ENCODE results near the gene INKA1. TPM values are rescaled to one million over a fixed set of nuclear protein-coding genes. Genes with fewer than 3 reads are reported as not detected.

INKA1 gene
- total RNA-seq, 4 donors from 2014 or later: 1.4 to 1.5 TPM; not detected in 2

DNA sequence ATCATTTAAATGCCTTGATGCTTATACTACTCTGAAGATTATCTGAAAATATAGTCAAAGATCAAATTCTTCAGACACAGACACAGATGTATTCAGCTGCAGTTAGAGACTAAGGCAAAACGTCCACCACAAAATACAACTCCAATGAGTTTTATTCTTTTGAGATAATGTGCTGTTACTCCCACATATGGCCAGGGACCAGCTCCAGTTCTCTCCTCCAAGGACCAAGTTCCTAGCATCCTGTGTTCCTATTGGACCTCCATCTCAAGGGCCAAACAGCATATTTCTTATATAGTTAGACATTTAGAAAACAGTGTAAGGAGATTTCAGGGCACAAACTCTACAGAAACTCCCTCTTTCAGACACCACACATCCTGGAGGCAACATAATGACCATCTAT, 43.8 kb upstream of the INKA1 start:
- no peak overlapping the region for H3K4me3 ChIP-seq
- WGBS, 2 donors (ENCODE audit: low coverage in 1 of 2): 54 to 86% methylated on average over 1 of the region's 1 CpG
- no peak for DNase-seq
- in situ Hi-C loops (cut with MboI; ENCODE audit: low pct_ligation_motif_present in 1 of 4, low pct_unique_long_range_greater_than_20kb in 1 of 4, low sequenced_read_pairs in 3 of 4) (no loop called here), intact Hi-C loops (cut with DNase I; ENCODE audit: low total_unique reads) (no loop called here)
- peaks cover 0 to 3% (median 0%) of the 10 kb centered on the region in 4 donors for H3K4me1 ChIP-seq
- no peaks in the 10 kb centered on the region for H3K27me3 ChIP-seq
- H3K27ac ChIP-seq: no peak overlapping the region
- H3K36me3 ChIP-seq: no peaks in the 10 kb centered on the region
- TF ChIP-seq, protein P1, sequence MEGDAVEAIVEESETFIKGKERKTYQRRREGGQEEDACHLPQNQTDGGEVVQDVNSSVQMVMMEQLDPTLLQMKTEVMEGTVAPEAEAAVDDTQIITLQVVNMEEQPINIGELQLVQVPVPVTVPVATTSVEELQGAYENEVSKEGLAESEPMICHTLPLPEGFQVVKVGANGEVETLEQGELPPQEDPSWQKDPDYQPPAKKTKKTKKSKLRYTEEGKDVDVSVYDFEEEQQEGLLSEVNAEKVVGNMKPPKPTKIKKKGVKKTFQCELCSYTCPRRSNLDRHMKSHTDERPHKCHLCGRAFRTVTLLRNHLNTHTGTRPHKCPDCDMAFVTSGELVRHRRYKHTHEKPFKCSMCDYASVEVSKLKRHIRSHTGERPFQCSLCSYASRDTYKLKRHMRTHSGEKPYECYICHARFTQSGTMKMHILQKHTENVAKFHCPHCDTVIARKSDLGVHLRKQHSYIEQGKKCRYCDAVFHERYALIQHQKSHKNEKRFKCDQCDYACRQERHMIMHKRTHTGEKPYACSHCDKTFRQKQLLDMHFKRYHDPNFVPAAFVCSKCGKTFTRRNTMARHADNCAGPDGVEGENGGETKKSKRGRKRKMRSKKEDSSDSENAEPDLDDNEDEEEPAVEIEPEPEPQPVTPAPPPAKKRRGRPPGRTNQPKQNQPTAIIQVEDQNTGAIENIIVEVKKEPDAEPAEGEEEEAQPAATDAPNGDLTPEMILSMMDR (IDR thresholded peaks at IDR 0.05): no peak
- TF ChIP-seq EP300 (IDR thresholded peaks at IDR 0.05; ENCODE audit: low read depth) (no peak), POLR2A (IDR thresholded peaks at IDR 0.05) (no peak), POLR2AphosphoS5 (IDR thresholded peaks at IDR 0.05) (no peak)
- no peaks in the 10 kb centered on the region for H3K9me3 ChIP-seq

DNA sequence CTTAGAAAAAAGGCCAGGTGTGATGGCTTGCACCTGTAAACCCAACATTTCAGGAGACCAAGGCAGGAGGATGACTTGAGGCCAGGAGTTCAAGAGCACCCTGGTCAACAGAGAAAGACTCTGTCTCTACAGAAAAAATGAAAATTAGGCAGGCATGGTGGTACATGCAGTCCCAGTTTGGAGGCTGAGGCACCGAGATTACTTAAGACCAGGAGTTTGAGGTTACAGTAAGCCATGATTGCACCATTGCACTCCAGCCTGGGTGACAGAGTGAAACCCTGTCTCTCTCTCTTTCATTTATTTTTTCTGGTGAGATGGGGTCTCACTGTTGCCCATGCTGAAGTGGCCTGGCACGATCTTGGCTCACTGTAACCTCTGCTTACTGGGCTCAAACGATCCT, 41.4 kb upstream of the INKA1 start:
- 82% methylated on average over 3 of the region's 3 CpGs; no CpG with 5 or more reads in 1 of the 2 donors for WGBS, 2 donors (ENCODE audit: low coverage in 1 of 2)
- Histone ChIP-seq H3K27ac (no peak overlapping the region), H3K9me3 (no peaks in the 10 kb centered on the region), H3K36me3 (no peaks in the 10 kb centered on the region), H3K27me3 (no peaks in the 10 kb centered on the region), H3K4me1 (no peaks in the 10 kb centered on the region), H3K4me3 (no peak overlapping the region)
- intact Hi-C loops (cut with DNase I; ENCODE audit: low total_unique reads): no loop called here
- TF ChIP-seq, protein P1 (IDR thresholded peaks at IDR 0.05): no peak
- no peak for TF ChIP-seq POLR2A (IDR thresholded peaks at IDR 0.05)
- no peak for TF ChIP-seq POLR2AphosphoS5 (IDR thresholded peaks at IDR 0.05)
- no peak for TF ChIP-seq EP300 (IDR thresholded peaks at IDR 0.05; ENCODE audit: low read depth)
- no peak for DNase-seq
- in situ Hi-C loops (cut with MboI; ENCODE audit: low pct_ligation_motif_present in 1 of 4, low pct_unique_long_range_greater_than_20kb in 1 of 4, low sequenced_read_pairs in 3 of 4): no loop called here

DNA sequence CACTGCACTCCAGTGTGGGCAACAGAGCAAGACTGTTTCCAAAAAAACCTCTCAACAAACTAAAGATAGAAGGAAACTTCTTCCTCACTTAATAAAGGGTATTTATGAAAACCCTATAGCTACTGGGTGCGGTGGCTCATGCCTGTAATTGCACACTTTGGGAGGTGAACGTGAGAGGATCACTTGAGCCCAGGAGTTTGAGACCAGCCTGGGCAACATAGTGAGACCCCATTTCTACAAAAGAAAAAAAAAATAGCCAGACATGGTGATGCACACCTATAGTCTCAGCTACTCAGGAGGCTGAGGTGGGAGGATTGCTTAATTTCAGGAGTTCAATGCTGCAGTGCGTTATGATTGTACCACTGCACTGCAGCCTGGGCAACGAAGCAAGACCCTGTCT, 39.1 kb upstream of the INKA1 start:
- H3K9me3 ChIP-seq: no peaks in the 10 kb centered on the region
- no peaks in the 10 kb centered on the region for H3K4me1 ChIP-seq
- TF ChIP-seq, protein P1 (IDR thresholded peaks at IDR 0.05): no peak
- TF ChIP-seq POLR2AphosphoS5 (IDR thresholded peaks at IDR 0.05) (no peak), EP300 (IDR thresholded peaks at IDR 0.05; ENCODE audit: low read depth) (no peak), POLR2A (IDR thresholded peaks at IDR 0.05) (no peak)
- no peak for DNase-seq
- intact Hi-C loops (cut with DNase I; ENCODE audit: low total_unique reads): no loop called here
- H3K27me3 ChIP-seq: no peaks in the 10 kb centered on the region
- no peaks in the 10 kb centered on the region for H3K36me3 ChIP-seq
- no peak overlapping the region for H3K27ac ChIP-seq
- WGBS, 2 donors (ENCODE audit: low coverage in 1 of 2): 90 to 95% methylated on average over 4 of the region's 4 CpGs
- H3K4me3 ChIP-seq: no peak overlapping the region
- in situ Hi-C loops (cut with MboI; ENCODE audit: low pct_ligation_motif_present in 1 of 4, low pct_unique_long_range_greater_than_20kb in 1 of 4, low sequenced_read_pairs in 3 of 4): no loop called here

DNA sequence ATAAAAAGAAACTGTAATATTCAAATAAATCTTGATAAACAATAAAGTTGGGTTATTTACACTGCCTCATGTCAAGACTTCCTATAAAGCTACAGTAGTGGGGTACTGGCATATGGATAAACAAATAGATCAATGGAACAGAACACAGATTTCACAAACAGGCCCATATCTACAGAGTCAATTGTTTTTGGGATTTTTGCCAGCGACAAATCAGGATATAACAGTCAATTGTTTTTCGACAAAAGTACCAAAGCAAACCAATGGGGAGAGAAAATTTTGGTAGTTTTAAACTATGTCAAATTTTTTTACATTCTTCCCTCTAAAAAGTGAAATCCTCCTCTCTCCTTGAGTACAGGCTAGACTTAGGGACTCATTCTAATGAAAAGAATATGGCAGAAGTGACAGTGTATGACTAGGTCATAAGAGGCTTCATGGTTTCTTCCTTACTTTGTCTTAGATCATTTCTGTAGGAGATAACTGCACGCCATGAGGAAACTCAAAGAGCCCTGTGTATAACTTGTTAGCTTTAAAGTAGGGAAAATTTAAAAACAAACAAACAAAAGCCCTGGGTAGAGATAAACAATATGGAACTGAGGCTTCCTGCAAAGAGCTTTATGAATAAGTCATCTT, 33.7 kb upstream of the INKA1 start:
- in situ Hi-C loops (cut with MboI; ENCODE audit: low pct_ligation_motif_present in 1 of 4, low pct_unique_long_range_greater_than_20kb in 1 of 4, low sequenced_read_pairs in 3 of 4): no loop called here

More for the DNA sequence above, 33.7 kb upstream of the INKA1 start:
- no peaks in the 10 kb centered on the region for H3K36me3 ChIP-seq
- 90 to 100% methylated on average over 2 to 3 of the region's 3 CpGs for WGBS, 2 donors (ENCODE audit: low coverage in 1 of 2)
- no peak overlapping the region for H3K4me3 ChIP-seq
- H3K9me3 ChIP-seq: no peaks in the 10 kb centered on the region
- no peak overlapping the region for H3K27ac ChIP-seq
- no peak for DNase-seq
- TF ChIP-seq EP300 (IDR thresholded peaks at IDR 0.05; ENCODE audit: low read depth) (no peak), POLR2AphosphoS5 (IDR thresholded peaks at IDR 0.05) (no peak), POLR2A (IDR thresholded peaks at IDR 0.05) (no peak)
- TF ChIP-seq, protein P1 (IDR thresholded peaks at IDR 0.05): no peak
- no peaks in the 10 kb centered on the region for H3K27me3 ChIP-seq
- intact Hi-C loops (cut with DNase I; ENCODE audit: low total_unique reads): no loop called here
- peaks cover 0 to 14% (median under 1%) of the 10 kb centered on the region in 4 donors for H3K4me1 ChIP-seq
